Prostate gland (tissue), 2 donors: Measurements from ENCODE around the gene GAK. TPM values are rescaled to one million over a fixed set of nuclear protein-coding genes. Genes with fewer than 3 reads are reported as not detected.

Source experiments
- DNase-seq: peaks from one replicate; pipeline ENCODE4 v3.0.0-alpha.2; 2019; ENCODE audit warnings: low spot score
- H3K27ac ChIP-seq, 2 donors: fragments of 200-600 bp; sonication (generic); 2 replicates each; pipeline ENCODE4 v1.5.1; 2017 to 2019
- H3K27me3 ChIP-seq: fragments of 200-600 bp; sonication (generic); replicated peaks from 2 replicates; pipeline ENCODE4 v1.5.1; 2019; ENCODE audit not compliant: insufficient read depth
- H3K36me3 ChIP-seq, 2 donors: fragments of 200-600 bp; sonication (generic); 1 replicate in 1 of 2; 2 replicates in 1 of 2; pipeline versions ENCODE4 v1.5.1 to v1.8.1; 2017 to 2019
- H3K4me1 ChIP-seq: fragments of 200-600 bp; sonication (generic); replicated peaks from 2 replicates; pipeline ENCODE4 v1.5.1; 2019
- H3K4me3 ChIP-seq, 2 donors: fragments of 200-600 bp; sonication (generic); 2 replicates each; pipeline ENCODE4 v1.5.1; 2017 to 2019
- H3K9me3 ChIP-seq: fragments of 200-600 bp; sonication (generic); 2 replicates; pipeline ENCODE4 v1.5.1; 2017
- CTCF ChIP-seq, 4 experiments: fragments of 200-600 bp in 2 of 4; fragments of 450-650 bp in 2 of 4; sonication (generic) in 2 of 4; IDR thresholded peaks; 1 replicate in 3 of 4; 2 replicates in 1 of 4; pipeline ENCODE4 v1.5.1; 2016 to 2019; ENCODE audit warnings: antibody characterized with exemption in 4 of 4, mild to moderate bottlenecking in 2 of 4, moderate library complexity in 2 of 4
- POLR2A ChIP-seq: fragments of 450-650 bp; IDR thresholded peaks from one replicate; pipeline ENCODE4 v1.6.1; 2016; ENCODE audit warnings: antibody characterized with exemption, mild to moderate bottlenecking
- POLR2AphosphoS5 ChIP-seq: sonication (generic); formaldehyde crosslinking; IDR thresholded peaks from one replicate; pipeline ENCODE4 v1.6.1; 2017; ENCODE audit warnings: antibody characterized with exemption
- WGBS: methylation state at CpG from one replicate; pipeline ENCODE4 v1.1.5; 2018; 5-methylcytosine and 5-hydroxymethylcytosine counted together
- intact Hi-C: fragments of 100-400 bp; cut with DNase I; formaldehyde crosslinking; loops from one replicate; pipeline ENCODE4 v1.14.2; 2022
- total RNA-seq, 2 donors: library from RNA; depleted of rRNA; stranded (reverse); fragments of >200 nt; gene quantifications; one replicate each; pipeline ENCODE4 v1.1.0, GENCODE V29; 2016

GAK gene
- total RNA-seq, 2 donors from 2014 or later, result 158 to 181 TPM

GRCh38 chr4:950136-951020 lies 18.3 kb upstream of the GAK start:
- Histone ChIP-seq H3K27me3 (no peaks in the 10 kb centered on the region), H3K4me3 (no peak overlapping the region), H3K27ac (no peak overlapping the region), H3K36me3 (no peaks in the 10 kb centered on the region), H3K9me3 (no peaks in the 10 kb centered on the region), H3K4me1 (no peaks in the 10 kb centered on the region)
- intact Hi-C loops, result no loop called here
- WGBS, result 91% methylated on average over 26 of the region's 30 CpGs
- no peak for DNase-seq
- no peak for TF ChIP-seq CTCF (IDR thresholded peaks at IDR 0.05)
- no peak for TF ChIP-seq POLR2A
- no peak for TF ChIP-seq POLR2AphosphoS5

GRCh38 chr4:949656-950055 lies 17.5 kb upstream of the GAK start:
- H3K9me3 ChIP-seq, result no peaks in the 10 kb centered on the region
- no peaks in the 10 kb centered on the region for H3K36me3 ChIP-seq
- no peak overlapping the region for H3K27ac ChIP-seq
- no peaks in the 10 kb centered on the region for H3K27me3 ChIP-seq
- no peaks in the 10 kb centered on the region for H3K4me1 ChIP-seq
- no peak overlapping the region for H3K4me3 ChIP-seq
- no peak for DNase-seq
- 92% methylated on average over 18 of the region's 20 CpGs for WGBS
- intact Hi-C loops, result no loop called here
- TF ChIP-seq POLR2AphosphoS5, result no peak
- no peak for TF ChIP-seq POLR2A
- TF ChIP-seq CTCF (IDR thresholded peaks at IDR 0.05), result no peak

GRCh38 chr4:948936-949300 lies 16.8 kb upstream of the GAK start:
- no peak for DNase-seq
- Histone ChIP-seq H3K27me3 (no peaks in the 10 kb centered on the region), H3K4me1 (no peaks in the 10 kb centered on the region), H3K9me3 (no peaks in the 10 kb centered on the region), H3K27ac (no peak overlapping the region), H3K36me3 (no peaks in the 10 kb centered on the region), H3K4me3 (no peak overlapping the region)
- WGBS, result 92% methylated on average over 11 of the region's 13 CpGs
- TF ChIP-seq POLR2A (no peak), POLR2AphosphoS5 (no peak), CTCF (IDR thresholded peaks at IDR 0.05) (no peak)
- intact Hi-C loops, result no loop called here

GRCh38 chr4:948101-948935 lies 16.2 kb upstream of the GAK start:
- Histone ChIP-seq H3K27me3 (no peaks in the 10 kb centered on the region), H3K36me3 (no peaks in the 10 kb centered on the region), H3K4me1 (no peaks in the 10 kb centered on the region), H3K9me3 (no peaks in the 10 kb centered on the region), H3K27ac (no peak overlapping the region), H3K4me3 (no peak overlapping the region)
- 76% methylated on average over 33 of the region's 33 CpGs for WGBS
- no peak for DNase-seq
- TF ChIP-seq CTCF (IDR thresholded peaks at IDR 0.05) (no peak), POLR2A (no peak), POLR2AphosphoS5 (no peak)
- intact Hi-C loops, result no loop called here
